GM18867 (cell line): ENCODE measurements around the gene TRABD2B.

Experiments
- ATAC-seq: cut with Tn5 transposase; IDR thresholded peaks from one replicate; pipeline ENCODE4 v1.9.1; 2021; ENCODE audit warnings: mild to moderate bottlenecking, moderate library complexity; ENCODE audit not compliant: unreplicated experiment

The TRABD2B gene

DNA sequence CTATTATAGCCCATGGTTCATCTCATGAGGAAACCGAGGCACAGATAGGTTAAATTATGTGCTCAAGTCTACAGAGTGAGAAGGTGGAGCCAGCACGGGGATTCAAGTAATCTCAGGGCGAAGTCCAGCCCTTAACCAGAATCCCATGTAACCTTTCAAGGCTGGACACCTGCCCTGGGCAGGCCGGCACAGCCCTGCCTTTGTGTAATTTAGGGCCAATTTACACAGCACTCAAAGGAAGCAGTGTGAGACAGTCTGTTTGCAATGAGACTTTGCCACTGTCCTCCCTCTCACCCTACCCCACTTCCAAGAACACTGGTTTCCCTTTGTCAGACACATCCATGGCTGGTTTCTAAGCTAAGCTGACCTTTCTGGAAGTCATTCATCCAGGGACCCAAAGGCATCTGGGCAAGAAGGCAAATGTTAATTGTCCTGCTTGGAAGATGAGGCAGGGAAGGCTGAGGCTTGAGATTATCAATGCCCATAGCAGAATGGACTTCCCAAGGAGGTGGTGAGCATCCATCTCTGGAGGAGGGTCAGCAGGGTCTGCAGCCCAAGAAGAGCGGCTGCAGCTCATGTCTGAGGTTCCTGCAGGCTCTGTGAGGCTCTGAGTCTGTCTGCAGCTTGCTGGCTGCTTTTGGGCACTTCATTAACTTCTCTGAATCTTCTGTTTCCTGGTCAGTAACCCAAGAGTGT is 159.2 kb downstream of the TRABD2B start:
- no peak for ATAC-seq

DNA sequence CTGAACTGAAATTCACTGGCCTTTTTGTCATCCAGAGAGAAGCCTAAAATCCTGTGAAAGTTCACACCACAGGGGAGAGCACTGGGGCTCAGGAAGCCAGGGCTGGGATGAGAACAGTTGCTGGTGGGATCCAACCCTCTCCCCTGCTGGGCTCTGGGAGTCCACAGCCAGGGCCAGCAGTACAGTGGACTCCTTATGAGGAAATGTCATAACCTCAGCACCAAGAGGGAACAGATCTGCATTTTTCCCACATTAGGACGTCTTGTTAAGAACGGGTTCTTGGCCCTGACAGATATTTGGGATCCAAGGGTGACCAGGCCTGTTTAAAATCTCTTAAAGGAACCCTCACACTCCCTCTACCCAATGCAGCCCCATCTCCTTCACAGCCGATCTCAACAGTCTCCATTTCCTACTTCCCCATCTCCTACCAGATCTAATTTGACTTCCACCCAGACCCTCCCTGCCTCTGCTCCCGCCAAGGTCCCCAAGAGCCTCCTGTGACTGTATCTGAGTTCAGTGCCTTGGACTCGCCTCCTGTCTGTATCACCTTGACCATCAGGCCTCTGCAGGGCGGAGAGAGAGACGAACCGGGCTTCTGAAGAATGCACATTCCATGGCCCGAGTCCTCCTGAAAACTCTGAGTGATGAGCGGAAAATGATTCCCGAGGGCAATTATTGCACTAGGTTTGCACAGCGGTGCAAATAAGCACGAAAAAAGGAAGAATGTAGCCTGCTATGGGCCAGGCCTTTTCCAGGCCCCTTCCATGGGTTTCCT is 159.9 kb downstream of the TRABD2B start:
- ATAC-seq = no peak

DNA sequence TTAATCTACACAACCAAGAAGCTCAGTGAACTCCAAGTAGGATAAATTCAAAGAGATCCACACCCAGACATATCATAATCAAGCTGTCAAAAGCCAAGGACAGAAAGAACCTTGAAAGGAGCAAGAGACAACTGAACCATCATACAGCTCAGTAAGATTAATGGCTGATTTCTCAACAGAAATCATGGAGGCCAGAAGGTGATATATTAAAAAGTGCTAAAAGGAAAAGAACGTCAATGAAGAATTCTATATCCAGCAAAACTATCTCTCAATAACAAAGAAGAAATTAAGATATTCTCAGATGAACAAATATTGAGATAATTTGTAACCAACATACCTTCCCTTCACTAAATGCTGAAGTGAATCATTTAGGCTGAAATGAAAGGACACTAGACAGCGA is 161.8 kb downstream of the TRABD2B start:
- ATAC-seq = no peak

DNA sequence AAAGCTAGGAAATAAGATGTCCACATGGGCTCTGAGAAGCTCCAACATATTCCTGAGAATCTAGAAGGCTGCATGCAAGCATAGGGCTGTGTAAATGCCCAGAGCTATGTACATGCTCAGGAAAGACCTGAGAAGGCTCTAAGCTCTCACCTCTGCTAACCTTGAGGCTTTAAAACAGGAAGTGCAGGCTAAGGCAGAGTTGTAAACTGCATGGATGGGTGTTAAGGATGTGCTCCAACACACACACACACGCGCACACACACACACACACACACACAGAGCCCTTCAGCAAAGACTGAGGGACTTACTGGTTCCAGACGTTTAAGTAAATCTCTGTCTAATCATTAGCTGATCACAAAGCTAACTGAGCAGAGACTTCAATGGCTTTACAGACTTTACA is 162.9 kb downstream of the TRABD2B start:
- no peak for ATAC-seq

DNA sequence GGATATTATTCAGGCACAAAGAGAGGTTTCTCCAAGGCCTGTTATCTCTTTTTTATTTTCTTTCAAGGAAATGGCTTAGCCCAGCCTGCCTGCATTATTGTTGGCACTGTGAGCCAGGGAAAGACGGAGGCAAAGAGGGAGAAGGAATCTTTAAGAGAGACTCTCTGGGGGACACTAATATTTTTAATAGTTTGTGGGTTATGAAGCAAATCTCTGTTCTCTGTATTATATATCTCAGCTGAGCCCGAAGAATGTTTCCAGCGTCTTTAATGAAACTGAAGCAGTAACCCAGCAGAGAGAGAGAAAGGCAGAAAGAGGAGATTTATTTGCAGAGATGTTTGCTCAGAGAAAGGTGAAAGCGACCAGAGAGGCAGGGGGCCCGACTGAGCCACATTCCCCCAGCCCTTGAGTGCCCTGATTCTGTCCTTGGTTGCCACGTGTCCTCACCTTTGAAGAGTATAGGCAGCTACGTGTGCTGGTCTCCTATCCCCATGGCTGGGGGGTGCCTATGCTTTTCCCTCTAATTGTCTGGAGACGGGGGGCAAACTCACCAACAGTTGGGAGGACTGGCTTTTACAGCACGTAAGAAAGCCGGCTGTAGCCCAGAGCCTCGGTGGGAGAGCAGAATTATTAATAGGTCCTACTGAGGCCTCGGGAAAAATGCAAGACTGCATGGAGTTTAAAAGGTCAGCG is 166.4 kb downstream of the TRABD2B start:
- no peak for ATAC-seq

DNA sequence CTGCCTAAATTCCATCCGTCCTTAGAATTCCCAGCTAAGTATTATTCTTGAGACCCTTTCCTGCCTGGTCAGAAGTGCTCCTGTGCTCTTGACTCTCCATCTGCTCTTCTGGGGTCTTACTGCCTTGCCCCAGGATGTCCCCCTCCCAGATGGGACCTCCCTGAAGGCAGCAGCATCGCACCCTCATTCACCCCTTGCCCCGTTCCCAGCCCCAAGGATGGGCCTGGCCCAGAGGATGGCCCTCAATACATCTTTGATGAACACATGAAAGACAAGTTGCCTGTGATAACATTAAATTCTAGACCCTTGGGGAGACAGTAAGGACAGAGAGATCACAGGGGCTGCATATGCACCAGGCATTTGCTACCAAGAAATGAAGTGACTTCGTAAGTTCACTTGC is 167.2 kb downstream of the TRABD2B start:
- ATAC-seq = no peak

DNA sequence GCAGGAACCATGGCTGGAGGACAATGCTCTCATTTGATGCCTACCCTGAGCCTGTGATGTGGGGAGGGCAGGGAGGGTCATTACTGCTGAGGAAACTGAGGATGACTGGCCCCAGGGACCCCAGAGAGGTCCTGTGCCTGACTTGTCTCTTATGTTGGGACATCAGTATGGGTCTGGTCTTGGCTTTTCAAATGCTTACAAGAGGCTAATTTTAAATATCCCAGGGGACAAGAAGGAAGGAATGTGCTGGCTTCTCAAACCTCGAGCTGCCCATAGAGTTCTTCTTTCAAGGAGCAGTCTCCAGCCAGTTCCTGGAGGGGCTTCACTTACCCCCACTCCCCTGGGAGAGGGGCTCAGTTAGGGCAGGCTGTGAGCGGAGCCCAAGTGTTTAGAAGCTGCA is 168.2 kb downstream of the TRABD2B start:
- ATAC-seq = no peak

DNA sequence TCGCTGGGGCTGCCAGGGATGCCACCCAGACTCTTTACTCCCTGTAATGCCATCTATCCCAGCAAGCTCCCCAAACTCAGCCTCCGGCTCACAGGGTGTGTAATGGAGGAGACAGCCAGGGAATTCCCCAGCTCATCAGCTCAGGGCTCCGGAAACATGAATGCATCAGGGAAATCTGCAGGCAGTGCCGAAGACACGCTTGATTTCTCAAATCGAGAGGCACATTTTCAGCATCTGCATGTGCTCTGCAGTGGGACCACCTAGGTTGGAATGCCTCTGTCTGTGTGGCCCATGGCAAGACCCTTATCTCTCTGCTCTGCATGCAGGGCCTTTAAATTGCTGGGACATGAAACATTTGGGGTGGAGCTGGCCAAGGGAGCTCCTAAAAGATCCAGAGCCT is 170.1 kb downstream of the TRABD2B start:
- ATAC-seq = no peak

DNA sequence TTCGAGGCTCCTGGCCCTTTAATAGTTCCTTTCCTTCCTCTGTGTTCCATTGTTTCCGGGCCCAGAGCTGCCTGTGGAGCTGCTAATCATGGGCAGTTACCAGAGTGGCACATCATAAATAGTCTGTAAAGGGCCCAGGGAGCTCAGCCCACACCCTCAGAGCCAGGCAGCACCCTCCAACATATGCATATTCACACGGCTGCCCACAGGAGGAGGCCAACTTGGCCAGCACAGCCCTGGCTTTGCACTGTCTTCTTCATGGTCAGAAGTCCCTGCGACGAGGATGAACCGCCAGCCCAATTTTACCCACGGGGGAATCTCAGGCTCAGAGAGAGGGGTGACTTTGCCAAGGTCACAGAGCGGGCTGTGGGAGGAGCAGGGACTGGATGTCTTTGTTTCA is 172.5 kb downstream of the TRABD2B start:
- no peak for ATAC-seq

DNA sequence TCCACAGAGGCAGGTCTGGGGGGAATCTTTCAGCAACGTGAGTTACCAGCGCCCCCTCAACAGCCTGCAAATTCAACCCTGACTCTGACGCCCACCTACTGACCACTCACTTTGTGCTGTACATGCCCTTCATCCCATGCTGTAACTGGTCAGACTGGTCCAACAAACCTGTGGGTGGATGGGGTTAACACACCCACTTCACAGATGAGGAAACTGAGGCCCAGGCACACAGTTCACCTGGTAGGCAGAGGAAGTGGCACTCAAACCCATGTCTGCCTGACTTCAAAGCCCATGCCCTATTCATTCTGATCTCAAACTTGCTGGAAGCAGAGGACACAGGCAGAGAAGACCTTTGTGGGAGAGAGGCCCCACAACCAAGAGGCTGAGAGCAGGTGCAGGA is 172.9 kb downstream of the TRABD2B start:
- ATAC-seq = no peak

DNA sequence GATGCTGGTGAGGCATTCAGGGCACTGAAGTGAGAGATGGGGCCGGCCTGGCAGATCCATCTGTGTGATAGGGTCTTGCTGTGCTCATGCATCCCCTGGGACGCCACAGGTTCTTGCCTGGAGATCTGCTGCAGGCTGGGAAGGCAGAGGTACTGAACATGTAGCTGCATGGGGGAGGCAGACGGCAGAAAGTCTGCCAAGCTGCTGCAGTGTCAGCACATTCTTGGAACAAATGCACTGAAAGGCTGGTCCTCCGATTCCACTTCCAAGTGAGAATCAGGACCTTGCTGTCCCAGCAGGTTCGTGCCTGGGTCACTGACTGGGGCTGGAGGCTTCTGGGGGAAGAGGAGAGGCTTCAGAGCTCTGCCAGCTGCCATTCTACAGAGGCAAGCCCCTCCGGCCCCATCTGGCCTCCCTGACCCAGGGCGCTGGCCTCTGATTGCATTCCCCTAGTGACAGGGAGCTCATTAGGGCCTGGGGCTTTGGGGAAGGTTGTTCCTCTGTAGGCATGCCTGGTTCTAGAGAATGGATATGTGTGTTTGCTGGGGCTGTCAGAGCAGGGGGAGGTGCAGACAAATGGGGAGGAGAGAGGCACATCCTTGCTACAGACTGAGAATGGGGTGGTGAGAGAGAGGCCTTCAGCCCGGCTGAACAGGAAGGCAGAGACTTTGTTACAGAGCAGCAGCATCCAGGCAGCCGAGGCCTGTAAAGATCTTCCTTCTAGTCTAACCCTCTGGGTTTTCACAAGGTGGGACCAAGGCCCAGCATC is 174.0 kb downstream of the TRABD2B start:
- ATAC-seq = no peak

DNA sequence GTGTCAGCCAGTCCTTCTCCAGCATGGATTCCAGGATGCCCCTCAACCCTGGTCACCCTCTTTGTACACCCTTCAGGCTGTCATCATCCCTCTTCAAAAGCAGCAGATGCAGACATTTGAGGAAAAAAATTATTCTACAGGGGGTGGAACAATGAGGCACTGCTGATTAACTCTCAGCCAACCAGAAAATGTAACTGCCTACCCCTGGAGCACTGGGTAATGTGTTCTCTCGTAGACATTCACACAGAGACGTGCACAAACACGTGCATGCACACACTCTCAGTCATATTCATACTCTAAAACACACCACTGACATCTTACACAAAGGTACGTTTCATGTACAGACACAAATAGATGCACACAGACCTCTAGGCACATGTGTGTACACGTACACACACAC is 175.4 kb downstream of the TRABD2B start:
- ATAC-seq = no peak

DNA sequence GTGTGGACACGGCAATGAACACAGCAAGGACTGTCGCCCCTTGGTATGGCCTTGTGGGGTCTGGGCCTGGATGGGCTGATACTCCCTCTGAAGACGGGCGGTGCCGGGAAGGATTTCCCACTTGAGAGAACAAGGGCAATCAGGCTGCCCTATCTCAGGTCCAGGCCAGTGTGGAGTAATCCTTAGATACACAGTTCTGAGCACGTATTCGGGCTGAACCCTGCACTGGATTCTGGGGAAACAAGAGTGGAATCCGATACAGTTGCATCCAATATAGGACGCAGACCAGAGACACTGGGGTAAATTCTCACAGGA is 177.7 kb downstream of the TRABD2B start:
- no peak for ATAC-seq

DNA sequence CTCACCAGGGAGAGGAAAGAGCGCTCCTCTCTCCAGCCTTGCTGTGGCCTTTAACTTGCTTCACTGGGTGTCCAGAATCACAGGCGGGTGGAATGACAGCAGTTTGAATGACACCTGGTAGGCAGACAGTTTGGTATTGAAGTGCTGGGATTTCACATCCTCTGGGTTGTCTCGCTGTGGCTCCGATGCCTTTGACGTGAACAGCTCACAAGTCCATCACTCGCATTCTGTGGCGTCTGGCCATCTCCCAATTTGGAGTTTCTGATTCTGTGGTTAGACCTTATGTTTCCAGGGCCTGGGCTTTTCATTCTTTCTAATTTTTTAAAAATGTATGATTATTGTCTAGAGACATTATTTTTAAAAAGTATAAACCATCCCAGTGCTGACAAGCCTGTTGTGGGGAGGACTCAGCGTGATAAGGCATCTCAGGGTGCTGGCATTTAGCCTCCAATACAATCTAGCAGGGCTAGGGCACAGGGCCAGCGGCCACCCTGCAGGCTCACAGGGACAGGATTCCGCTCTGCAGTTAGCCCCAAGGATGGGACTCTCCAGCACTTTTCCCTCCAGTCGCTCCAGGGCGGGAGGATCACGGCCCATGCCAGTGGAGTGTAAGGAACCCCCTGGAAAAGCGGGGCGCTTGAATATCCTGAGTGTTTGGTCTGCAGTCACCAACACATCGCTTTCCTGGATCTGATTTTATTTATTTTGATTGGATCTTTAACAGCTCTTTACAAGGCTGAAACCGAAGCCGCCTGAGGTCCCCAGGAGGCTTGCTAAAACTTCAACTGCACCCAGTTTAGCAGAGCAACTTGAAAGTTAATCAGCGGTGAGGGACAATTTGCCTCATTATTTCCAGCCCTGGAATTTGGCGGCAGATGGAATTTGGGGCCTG is 178.3 kb downstream of the TRABD2B start:
- ATAC-seq = no peak

DNA sequence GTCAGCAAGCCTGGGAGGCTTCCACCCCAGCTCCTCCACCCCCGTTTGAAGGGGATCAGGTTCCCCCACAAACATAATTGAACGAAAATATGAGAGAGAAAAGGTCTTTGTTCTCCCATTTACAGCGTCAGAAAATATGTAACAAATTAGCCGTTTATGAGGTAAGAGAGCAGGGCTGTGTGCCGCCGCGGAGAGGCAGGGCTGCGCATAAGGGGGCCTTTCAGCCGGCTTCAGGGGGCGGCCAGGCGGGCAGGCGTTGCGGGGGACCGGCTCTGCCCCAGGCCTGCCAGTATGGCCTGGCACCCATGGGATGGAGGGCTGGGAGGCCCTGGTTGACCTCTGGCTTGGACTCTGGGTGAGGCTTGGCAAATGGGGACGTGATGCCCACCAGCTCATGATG is 179.3 kb downstream of the TRABD2B start:
- ATAC-seq = no peak

DNA sequence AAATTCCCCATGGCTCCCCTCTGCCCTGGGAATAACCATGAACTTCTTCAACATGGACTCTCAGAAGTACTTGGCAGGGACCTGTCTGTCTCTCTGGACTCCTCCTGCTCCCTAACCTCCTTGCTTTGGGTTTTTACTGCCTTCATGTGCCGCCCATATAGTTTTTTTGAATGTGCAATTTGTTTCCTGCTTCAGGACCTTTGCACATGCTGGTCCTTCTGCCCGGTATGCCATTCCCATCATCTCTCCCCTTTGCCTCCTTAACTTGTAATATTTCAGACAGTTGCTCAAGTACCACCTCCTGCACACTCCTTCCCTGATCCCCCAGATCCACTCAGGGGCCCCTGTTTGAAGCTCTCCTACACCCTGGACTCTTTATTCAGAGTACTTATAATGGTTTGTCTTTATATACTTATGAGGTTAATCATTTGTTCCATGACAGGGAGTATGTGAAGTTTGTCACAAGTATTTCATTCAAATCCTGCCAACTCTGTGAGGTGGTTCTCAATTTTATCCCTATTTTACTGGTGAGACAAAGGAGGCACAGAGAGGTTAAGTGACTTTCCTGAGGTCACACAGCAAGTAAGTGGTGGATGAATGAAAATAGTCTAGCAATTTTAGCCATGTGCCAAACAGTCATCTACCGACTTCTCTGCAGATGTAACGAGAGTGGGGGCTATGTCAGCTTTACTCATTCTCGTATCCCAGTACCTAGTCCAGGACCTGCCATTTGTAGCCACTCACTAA is 180.7 kb downstream of the TRABD2B start:
- ATAC-seq = no peak

DNA sequence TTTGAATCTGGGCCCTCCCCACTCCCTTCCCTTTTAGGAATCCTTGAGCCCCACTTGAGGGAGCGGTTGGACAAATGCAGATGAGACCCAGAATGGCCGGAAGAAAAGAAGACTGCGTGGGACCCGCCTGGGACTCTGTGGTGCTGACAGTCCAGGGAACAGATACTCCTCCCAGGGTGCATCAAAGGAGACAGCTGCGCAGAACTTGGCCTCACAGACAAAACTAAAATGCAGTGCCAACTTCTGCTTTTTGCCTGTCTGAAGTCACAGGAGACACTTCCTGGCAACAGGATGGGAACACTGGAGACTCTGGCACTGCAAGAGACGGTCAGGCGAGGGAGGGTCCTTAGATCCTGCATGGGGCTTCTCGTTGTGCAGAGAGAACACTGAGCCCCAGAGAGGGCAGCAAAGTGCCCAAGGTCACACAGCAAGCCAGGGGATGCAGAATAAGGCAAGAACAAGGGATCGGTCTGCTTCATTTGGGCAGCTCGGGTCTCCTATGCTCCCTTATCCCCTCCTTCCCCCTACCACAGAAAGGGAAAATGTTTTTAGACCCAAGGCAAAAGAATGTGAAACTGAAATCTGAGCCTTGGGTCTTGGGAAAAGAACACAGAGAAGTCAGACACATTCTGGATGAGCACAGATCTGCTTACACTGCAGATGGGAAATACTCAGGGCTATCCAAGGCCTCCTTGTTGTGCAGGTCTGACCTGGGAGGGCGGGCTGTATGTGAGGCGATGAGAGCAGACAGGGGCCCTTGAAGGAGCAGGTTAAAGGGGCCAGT is 182.4 kb downstream of the TRABD2B start:
- no peak for ATAC-seq

DNA sequence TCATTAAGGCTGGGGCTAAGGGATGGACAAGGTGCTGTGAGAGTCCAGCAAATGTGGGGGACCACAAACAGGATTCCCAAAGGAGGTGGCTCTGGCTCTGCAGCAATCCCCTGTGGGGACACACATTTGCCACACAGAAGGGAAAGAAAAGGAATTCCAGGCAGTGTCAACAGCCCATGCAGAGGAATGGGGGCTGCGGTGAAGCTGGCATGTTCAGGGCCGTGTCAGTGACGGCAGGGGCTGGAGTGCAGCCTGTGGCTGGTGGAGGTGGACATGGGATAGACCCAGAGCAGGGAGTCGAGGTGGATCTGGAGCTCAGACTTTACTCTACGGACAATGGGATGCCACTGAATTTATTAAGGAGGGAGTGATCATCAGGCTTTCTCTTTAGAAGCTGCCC is 183.2 kb downstream of the TRABD2B start:
- no peak for ATAC-seq

DNA sequence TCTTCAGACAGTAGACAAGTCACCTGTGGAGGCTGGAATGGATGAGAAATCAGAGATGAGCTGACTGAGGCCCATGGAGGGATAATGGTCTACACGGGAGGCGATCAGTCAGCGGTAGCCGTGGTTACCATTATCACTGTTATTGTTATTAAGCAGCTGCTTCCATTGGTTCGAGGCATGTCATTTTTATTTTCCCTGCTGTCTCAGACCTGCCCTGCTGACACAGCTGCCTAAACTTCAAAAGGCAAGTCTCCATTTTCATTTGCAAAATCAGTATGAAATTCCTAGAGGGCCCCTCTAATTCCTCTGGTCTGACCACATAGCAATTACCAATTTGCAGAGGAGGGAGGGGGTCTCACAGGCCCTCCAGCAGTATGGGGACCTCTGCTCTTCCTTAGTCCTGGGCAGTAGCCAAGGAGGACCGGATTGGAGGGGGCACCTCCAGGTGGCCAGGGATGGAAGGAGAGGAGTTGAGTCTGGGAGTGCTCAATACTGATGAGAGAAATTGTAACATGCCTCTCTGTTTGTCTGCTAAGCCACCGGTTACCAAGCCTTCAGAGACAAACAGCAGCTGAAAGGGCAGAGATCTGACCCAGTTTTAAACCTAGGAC is 184.2 kb downstream of the TRABD2B start:
- ATAC-seq = no peak
